SK-N-MC (cell line): Measurements from ENCODE around the gene HOMER2.

Experiments
- EZH2 ChIP-seq: fragments of 200-600 bp; sonication (generic); IDR thresholded peaks from one replicate; pipeline ENCODE4 v1.6.1; 2017; ENCODE audit warnings: antibody characterized with exemption
- POLR2AphosphoS5 ChIP-seq: IDR thresholded peaks from 2 replicates; pipeline ENCODE4 v1.6.1; 2012; ENCODE audit warnings: mild to moderate bottlenecking, low read depth, low read length, borderline replicate concordance

DNA sequence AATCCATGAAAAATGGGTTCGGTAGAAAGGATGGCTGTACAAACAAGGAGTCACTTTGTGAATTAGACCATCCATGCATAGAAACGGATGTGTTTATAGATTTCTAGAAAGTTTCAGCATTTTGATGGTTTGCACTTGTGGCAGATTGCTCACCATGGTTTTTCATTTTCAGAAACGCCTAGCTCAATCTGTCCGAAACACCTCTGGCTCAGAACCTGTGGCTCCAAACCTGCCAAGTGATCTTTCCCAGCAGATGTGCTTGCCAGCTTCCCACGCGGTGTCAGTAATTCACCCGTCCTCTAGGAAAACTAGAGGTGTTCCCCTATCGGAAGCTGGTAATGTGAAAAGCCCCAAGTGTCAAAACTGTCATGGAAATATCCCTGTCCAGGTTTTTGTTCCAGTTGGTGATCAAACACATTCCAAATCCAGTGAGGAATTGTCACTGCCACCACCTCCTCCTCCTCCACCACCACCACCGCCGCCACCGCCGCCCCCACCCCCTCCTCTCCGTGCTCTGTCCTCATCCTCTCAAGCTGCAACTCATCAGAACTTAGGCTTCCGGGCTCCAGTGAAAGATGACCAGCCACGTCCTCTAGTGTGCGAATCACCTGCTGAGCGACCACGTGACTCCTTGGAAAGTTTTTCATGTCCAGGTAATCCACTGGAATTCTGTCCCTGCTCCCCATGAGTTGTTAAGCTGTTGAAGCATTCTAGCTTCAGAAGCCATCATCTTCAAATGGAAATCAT is 121.9 kb downstream of the HOMER2 start:
- TF ChIP-seq POLR2AphosphoS5 (no peak), EZH2 (no peak)
